ENCODE measurements around the gene ADGRL1.

The ADGRL1 gene

DNA sequence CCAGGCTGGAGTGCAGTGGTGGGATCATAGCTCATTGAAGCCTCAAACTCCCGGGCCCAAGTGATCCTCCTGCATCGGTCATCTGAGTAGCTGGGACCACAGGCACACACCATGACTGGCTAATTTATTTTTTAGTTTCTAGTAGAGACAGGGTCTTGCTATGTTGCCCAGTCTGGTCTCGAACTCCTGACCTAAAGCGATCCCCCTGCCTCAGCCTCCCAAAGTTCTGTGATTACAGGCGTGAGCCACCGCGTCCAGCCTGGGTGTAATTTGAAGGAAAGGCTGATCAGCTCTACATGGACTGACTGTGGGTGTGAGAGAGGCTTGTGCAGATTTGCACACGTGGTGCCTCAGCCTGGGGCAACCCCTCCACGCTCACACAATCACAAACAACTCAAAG is 31.1 kb downstream of the ADGRL1 start:
- DNase-seq (ENCODE audit: low read depth, low spot score), result no peak
- TF ChIP-seq SUZ12 (IDR thresholded peaks at IDR 0.05; ENCODE audit: extremely low read depth, insufficient read depth, insufficient read length) (no peak), ZNF274 (IDR thresholded peaks at IDR 0.05; ENCODE audit: low read depth, low read length) (no peak), YY1 (IDR thresholded peaks at IDR 0.05; ENCODE audit: insufficient read depth, insufficient read length) (no peak)
- Histone ChIP-seq H3K36me3 (ENCODE audit: insufficient read depth, insufficient read length, low read length) (peaks cover 51% of the 10 kb centered on the region), H3K4me1 (ENCODE audit: insufficient read depth, insufficient read length) (peaks cover 8% of the 10 kb centered on the region), H3K27me3 (ENCODE audit: insufficient read depth, insufficient read length) (no peaks in the 10 kb centered on the region), H3K9me3 (ENCODE audit: insufficient read depth, low read length) (no peaks in the 10 kb centered on the region), H3K4me3 (ENCODE audit: insufficient read length, low read depth) (no peak overlapping the region), H3K9ac (ENCODE audit: insufficient read length, low read depth) (no peak overlapping the region)

DNA sequence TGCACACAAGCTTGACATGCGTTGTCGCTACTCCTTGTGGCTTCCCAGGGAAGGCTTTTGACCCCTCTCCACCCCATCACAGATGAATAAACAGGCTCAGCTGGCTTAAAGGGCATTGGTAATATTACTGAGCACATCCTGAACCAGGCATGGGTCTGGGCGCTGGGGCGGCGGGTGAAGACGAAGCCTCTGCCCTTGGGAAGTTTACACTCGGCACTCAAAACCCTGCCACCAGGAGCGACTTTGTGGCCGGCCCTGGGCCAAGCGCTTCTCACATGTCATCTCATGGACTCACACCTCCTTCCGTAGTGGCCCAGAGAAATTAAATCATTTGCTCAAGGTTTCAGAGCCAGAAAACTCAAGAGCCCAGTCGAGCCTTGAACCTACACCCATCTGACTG is 37.0 kb downstream of the ADGRL1 start:
- Histone ChIP-seq H3K9me3 (ENCODE audit: insufficient read depth, low read length) (no peaks in the 10 kb centered on the region), H3K9ac (ENCODE audit: insufficient read length, low read depth) (peak overlapping the region; percentile 27), H3K4me3 (ENCODE audit: insufficient read length, low read depth) (no peak overlapping the region), H3K4me1 (ENCODE audit: insufficient read depth, insufficient read length) (peaks cover 28% of the 10 kb centered on the region), H3K27me3 (ENCODE audit: insufficient read depth, insufficient read length) (no peaks in the 10 kb centered on the region), H3K36me3 (ENCODE audit: insufficient read depth, insufficient read length, low read length) (peaks cover 50% of the 10 kb centered on the region)
- TF ChIP-seq SUZ12 (IDR thresholded peaks at IDR 0.05; ENCODE audit: extremely low read depth, insufficient read depth, insufficient read length) (no peak), ZNF274 (IDR thresholded peaks at IDR 0.05; ENCODE audit: low read depth, low read length) (no peak), YY1 (IDR thresholded peaks at IDR 0.05; ENCODE audit: insufficient read depth, insufficient read length) (no peak)
- DNase-seq (ENCODE audit: low read depth, low spot score), result no peak

GRCh38 chr19:14168259-14168972 is 37.6 kb downstream of the ADGRL1 start:
- no peaks in the 10 kb centered on the region for H3K9me3 ChIP-seq (ENCODE audit: insufficient read depth, low read length)

DNA sequence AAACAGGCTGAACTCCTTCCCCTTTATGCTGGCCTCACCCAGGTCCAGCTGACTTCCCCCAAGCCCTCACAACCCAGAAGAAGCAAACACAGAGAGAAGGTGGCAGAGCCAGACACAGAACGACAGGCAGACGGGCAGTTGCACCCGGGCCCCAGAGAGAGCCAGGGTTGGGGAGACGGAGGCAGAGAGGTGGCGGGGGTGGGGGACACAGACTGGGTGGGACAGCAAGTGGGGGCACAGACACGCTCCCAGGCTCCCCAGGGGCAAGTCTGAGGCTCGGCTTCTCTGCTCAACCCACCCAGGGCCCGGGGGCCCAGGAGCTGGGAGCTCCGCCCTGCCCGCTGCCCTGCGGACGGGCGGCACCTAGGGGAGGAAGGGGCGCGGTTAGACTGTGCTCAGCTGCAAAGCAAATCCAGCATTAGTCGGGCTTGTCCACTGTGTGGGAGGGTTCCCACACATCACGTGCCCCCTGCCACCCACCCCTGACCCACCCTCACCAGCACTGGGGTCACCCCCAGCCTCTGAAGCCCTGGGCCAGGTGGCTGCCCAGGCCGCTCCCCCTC is 38.3 kb downstream of the ADGRL1 start:
- Histone ChIP-seq H3K27me3 (ENCODE audit: insufficient read depth, insufficient read length) (no peaks in the 10 kb centered on the region), H3K9ac (ENCODE audit: insufficient read length, low read depth) (peak overlapping the region; percentile 50), H3K36me3 (ENCODE audit: insufficient read depth, insufficient read length, low read length) (peaks cover 49% of the 10 kb centered on the region), H3K9me3 (ENCODE audit: insufficient read depth, low read length) (no peaks in the 10 kb centered on the region), H3K4me3 (ENCODE audit: insufficient read length, low read depth) (no peak overlapping the region), H3K4me1 (ENCODE audit: insufficient read depth, insufficient read length) (peaks cover 31% of the 10 kb centered on the region)
- TF ChIP-seq ZNF274 (IDR thresholded peaks at IDR 0.05; ENCODE audit: low read depth, low read length) (no peak), SUZ12 (IDR thresholded peaks at IDR 0.05; ENCODE audit: extremely low read depth, insufficient read depth, insufficient read length) (no peak), YY1 (IDR thresholded peaks at IDR 0.05; ENCODE audit: insufficient read depth, insufficient read length) (no peak)
- DNase-seq (ENCODE audit: low read depth, low spot score), result no peak

More at GRCh38 chr19:14168259-14168972, 37.6 kb downstream of the ADGRL1 start:
- no peak overlapping the region for H3K4me3 ChIP-seq (ENCODE audit: insufficient read length, low read depth)
- peaks cover 32% of the 10 kb centered on the region for H3K4me1 ChIP-seq (ENCODE audit: insufficient read depth, insufficient read length)
- no peaks in the 10 kb centered on the region for H3K27me3 ChIP-seq (ENCODE audit: insufficient read depth, insufficient read length)
- H3K9ac ChIP-seq (ENCODE audit: insufficient read length, low read depth), result peak overlapping the region; percentile 50
- H3K36me3 ChIP-seq (ENCODE audit: insufficient read depth, insufficient read length, low read length), result peaks cover 50% of the 10 kb centered on the region
- no peak for TF ChIP-seq ZNF274 (IDR thresholded peaks at IDR 0.05; ENCODE audit: low read depth, low read length)
- no peak for TF ChIP-seq YY1 (IDR thresholded peaks at IDR 0.05; ENCODE audit: insufficient read depth, insufficient read length)
- TF ChIP-seq SUZ12 (IDR thresholded peaks at IDR 0.05; ENCODE audit: extremely low read depth, insufficient read depth, insufficient read length), result no peak
- DNase-seq (ENCODE audit: low read depth, low spot score), result no peak

DNA sequence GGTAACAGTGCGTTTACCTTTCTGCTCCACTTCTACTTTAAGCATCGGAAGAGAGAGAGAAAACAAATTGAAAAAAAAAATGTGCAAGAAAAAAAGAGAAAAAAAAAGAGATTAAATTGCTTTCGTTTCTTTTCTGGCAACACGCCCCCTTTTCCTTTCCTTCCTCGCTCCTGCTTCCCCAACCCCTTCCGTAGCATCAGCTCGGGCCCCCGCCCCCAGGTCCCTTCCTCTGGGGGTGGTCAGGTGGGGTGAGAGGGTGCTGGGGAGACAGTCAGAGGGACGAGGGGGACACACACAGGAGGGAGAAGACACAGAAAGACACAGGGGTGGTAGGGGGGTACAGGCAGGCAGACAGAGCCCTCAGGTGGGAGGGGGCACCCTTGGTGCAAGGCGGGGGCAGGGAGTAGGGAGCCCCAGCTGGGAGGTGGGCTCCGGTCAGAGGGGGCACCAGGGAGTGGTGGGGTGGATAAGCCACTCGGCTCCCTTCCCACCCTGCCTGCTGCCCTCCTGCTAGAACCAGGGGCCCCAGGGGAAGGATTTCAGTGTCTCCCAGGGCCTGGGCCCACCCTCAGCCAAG is 38.9 kb downstream of the ADGRL1 start:
- peaks cover 50% of the 10 kb centered on the region for H3K36me3 ChIP-seq (ENCODE audit: insufficient read depth, insufficient read length, low read length)
- no peak overlapping the region for H3K4me3 ChIP-seq (ENCODE audit: insufficient read length, low read depth)
- H3K4me1 ChIP-seq (ENCODE audit: insufficient read depth, insufficient read length), result peaks cover 31% of the 10 kb centered on the region
- no peak for DNase-seq (ENCODE audit: low read depth, low spot score)
- TF ChIP-seq SUZ12 (IDR thresholded peaks at IDR 0.05; ENCODE audit: extremely low read depth, insufficient read depth, insufficient read length), result no peak
- no peak for TF ChIP-seq ZNF274 (IDR thresholded peaks at IDR 0.05; ENCODE audit: low read depth, low read length)
- TF ChIP-seq YY1 (IDR thresholded peaks at IDR 0.05; ENCODE audit: insufficient read depth, insufficient read length), result no peak
- H3K9me3 ChIP-seq (ENCODE audit: insufficient read depth, low read length), result no peaks in the 10 kb centered on the region
- H3K9ac ChIP-seq (ENCODE audit: insufficient read length, low read depth), result peak overlapping the region; percentile 32
- H3K27me3 ChIP-seq (ENCODE audit: insufficient read depth, insufficient read length), result no peaks in the 10 kb centered on the region

GRCh38 chr19:14165990-14166830 is 39.8 kb downstream of the ADGRL1 start:
- Histone ChIP-seq H3K27me3 (ENCODE audit: insufficient read depth, insufficient read length) (no peaks in the 10 kb centered on the region), H3K36me3 (ENCODE audit: insufficient read depth, insufficient read length, low read length) (peaks cover 50% of the 10 kb centered on the region), H3K9ac (ENCODE audit: insufficient read length, low read depth) (no peak overlapping the region), H3K4me1 (ENCODE audit: insufficient read depth, insufficient read length) (peaks cover 35% of the 10 kb centered on the region), H3K9me3 (ENCODE audit: insufficient read depth, low read length) (no peaks in the 10 kb centered on the region), H3K4me3 (ENCODE audit: insufficient read length, low read depth) (no peak overlapping the region)
- TF ChIP-seq ZNF274 (IDR thresholded peaks at IDR 0.05; ENCODE audit: low read depth, low read length) (no peak), YY1 (IDR thresholded peaks at IDR 0.05; ENCODE audit: insufficient read depth, insufficient read length) (no peak), SUZ12 (IDR thresholded peaks at IDR 0.05; ENCODE audit: extremely low read depth, insufficient read depth, insufficient read length) (no peak)
- no peak for DNase-seq (ENCODE audit: low read depth, low spot score)

Data from NT2/D1 (cell line).